ENCODE measurements around the gene BRD8. TPM values are rescaled to one million over a fixed set of nuclear protein-coding genes. Genes with fewer than 3 reads are reported as not detected.

The BRD8 gene
- total and polyA plus RNA-seq, 9 donors = 37.2 to 74.8 (median 50.2) TPM

GRCh38 chr5:138192826-138193225 lies 14.4 kb upstream of the BRD8 start:
- Histone ChIP-seq H3K4me1 (ENCODE audit: insufficient read depth) (no peaks in the 10 kb centered on the region), H3K4me3 (no peak overlapping the region), H3K27ac (no peak overlapping the region), H3K9me3 (no peaks in the 10 kb centered on the region), H3K36me3 (no peaks in the 10 kb centered on the region), H3K27me3 (no peaks in the 10 kb centered on the region)
- no peak for DNase-seq
- intact Hi-C loops (cut with DNase I) = no loop called here
- TF ChIP-seq EP300 (IDR thresholded peaks at IDR 0.05) = no peak
- no peak for TF ChIP-seq POLR2A (IDR thresholded peaks at IDR 0.05)
- 84 to 91% (median 88%) methylated on average over 3 of the region's 3 CpGs for WGBS, 3 donors

GRCh38 chr5:138188626-138189025 lies 10.2 kb upstream of the BRD8 start:
- H3K27ac ChIP-seq = no peak overlapping the region
- WGBS, 3 donors = 82 to 88% (median 87%) methylated on average over 3 of the region's 3 CpGs
- H3K27me3 ChIP-seq = no peaks in the 10 kb centered on the region
- no peak overlapping the region for H3K4me3 ChIP-seq
- intact Hi-C loops (cut with DNase I) = no loop called here
- H3K36me3 ChIP-seq = no peaks in the 10 kb centered on the region
- DNase-seq = no peak
- TF ChIP-seq EP300 (IDR thresholded peaks at IDR 0.05) (no peak), POLR2A (IDR thresholded peaks at IDR 0.05) (no peak)
- TF ChIP-seq, protein P1, sequence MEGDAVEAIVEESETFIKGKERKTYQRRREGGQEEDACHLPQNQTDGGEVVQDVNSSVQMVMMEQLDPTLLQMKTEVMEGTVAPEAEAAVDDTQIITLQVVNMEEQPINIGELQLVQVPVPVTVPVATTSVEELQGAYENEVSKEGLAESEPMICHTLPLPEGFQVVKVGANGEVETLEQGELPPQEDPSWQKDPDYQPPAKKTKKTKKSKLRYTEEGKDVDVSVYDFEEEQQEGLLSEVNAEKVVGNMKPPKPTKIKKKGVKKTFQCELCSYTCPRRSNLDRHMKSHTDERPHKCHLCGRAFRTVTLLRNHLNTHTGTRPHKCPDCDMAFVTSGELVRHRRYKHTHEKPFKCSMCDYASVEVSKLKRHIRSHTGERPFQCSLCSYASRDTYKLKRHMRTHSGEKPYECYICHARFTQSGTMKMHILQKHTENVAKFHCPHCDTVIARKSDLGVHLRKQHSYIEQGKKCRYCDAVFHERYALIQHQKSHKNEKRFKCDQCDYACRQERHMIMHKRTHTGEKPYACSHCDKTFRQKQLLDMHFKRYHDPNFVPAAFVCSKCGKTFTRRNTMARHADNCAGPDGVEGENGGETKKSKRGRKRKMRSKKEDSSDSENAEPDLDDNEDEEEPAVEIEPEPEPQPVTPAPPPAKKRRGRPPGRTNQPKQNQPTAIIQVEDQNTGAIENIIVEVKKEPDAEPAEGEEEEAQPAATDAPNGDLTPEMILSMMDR (IDR thresholded peaks at IDR 0.05) = no peak
- no peaks in the 10 kb centered on the region for H3K9me3 ChIP-seq
- H3K4me1 ChIP-seq (ENCODE audit: insufficient read depth) = no peaks in the 10 kb centered on the region

DNA sequence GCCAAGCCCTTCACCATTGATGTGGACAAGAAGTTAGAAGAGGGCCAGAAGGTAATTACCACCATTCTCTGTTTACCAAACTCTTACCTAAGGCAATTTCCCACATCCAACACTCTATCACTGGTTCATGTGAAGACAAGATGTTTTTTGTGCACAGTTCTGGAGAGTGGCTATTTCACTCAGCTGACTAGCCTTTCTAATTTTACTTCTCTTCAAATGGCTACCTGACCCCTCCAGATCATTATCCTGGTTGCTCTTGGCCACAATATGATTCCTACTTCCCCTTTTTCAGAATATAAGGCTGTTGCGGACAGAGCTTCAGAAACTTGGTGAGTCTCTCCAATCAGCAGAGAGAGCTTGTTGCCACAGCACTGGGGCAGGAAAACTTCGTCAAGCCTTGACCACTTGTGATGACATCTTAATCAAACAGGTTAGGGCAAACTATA lies 7.6 kb upstream of the BRD8 start:
- H3K27me3 ChIP-seq = no peaks in the 10 kb centered on the region
- DNase-seq = no peak
- intact Hi-C loops (cut with DNase I) = no loop called here
- H3K4me3 ChIP-seq = no peak overlapping the region
- no peak overlapping the region for H3K27ac ChIP-seq
- TF ChIP-seq, protein P1 (IDR thresholded peaks at IDR 0.05) = no peak
- TF ChIP-seq EP300 (IDR thresholded peaks at IDR 0.05) (no peak), POLR2A (IDR thresholded peaks at IDR 0.05) (no peak)
- no peaks in the 10 kb centered on the region for H3K4me1 ChIP-seq (ENCODE audit: insufficient read depth)
- 83 to 90% (median 86%) methylated on average over 2 of the region's 2 CpGs for WGBS, 3 donors
- H3K36me3 ChIP-seq = no peaks in the 10 kb centered on the region
- H3K9me3 ChIP-seq = no peaks in the 10 kb centered on the region

DNA sequence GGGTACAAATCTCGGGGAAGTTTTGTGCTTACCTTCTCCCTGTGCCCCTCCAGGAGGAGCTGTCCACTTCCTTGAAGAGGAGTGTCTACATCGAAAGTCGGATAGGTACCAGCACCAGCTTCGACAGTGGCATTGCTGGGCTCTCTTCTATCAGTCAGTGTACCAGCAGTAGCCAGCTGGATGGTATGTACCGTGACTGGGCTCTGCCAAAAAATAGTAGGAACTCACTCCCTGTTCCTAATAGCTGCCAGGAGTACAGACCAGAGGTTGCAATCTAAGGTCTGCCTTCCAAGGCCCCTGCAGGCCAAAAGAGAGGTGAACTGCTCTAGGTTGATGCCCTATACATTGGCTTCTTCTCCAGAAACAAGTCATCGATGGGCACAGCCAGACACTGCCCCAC lies 4.4 kb upstream of the BRD8 start:
- 86 to 96% (median 87%) methylated on average over 6 of the region's 6 CpGs for WGBS, 3 donors
- H3K27me3 ChIP-seq = no peaks in the 10 kb centered on the region
- H3K9me3 ChIP-seq = no peaks in the 10 kb centered on the region
- no peak overlapping the region for H3K27ac ChIP-seq
- peaks cover 4% of the 10 kb centered on the region for H3K4me1 ChIP-seq (ENCODE audit: insufficient read depth)
- TF ChIP-seq POLR2A (IDR thresholded peaks at IDR 0.05) = no peak
- TF ChIP-seq, protein P1 (IDR thresholded peaks at IDR 0.05) = no peak
- TF ChIP-seq EP300 (IDR thresholded peaks at IDR 0.05) = no peak
- H3K4me3 ChIP-seq = no peak overlapping the region
- no peaks in the 10 kb centered on the region for H3K36me3 ChIP-seq
- intact Hi-C loops (cut with DNase I) = no loop called here
- DNase-seq = no peak

DNA sequence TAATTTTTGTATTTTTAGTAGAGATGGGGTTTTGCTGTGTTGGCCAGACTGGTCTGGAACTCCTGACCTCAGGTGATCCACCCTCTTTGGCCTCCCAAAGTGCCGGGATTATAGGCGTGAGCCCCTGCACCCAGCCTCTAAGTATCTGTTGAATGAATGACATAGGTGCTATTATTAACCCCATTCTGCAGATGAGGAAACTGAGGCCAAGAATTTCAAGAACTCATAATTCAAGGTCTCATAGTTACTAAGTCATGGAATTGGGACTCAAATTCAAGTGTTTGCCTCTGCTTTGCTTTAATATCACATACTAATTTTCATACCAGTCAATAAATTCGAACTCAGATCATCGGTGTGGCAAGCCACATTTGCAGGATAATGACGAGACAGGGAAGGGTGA lies 2.4 kb upstream of the BRD8 start:
- Histone ChIP-seq H3K4me1 (ENCODE audit: insufficient read depth) (peaks cover 5% of the 10 kb centered on the region), H3K9me3 (no peaks in the 10 kb centered on the region), H3K27me3 (no peaks in the 10 kb centered on the region), H3K36me3 (no peaks in the 10 kb centered on the region), H3K27ac (no peak overlapping the region), H3K4me3 (no peak overlapping the region)
- TF ChIP-seq POLR2A (IDR thresholded peaks at IDR 0.05) (no peak), EP300 (IDR thresholded peaks at IDR 0.05) (no peak)
- TF ChIP-seq, protein P1 (IDR thresholded peaks at IDR 0.05) = no peak
- 88 to 94% (median 90%) methylated on average over 5 of the region's 5 CpGs for WGBS, 3 donors
- intact Hi-C loops (cut with DNase I) = no loop called here
- no peak for DNase-seq
